Retina (tissue), 1 donor: Measurements from ENCODE around the gene CCT2.

Experiments
- DNase-seq: peaks from one replicate; pipeline ENCODE4 v3.0.0-alpha.2; 2016

Gene CCT2

GRCh38 chr12:69645031-69645430 is 59.8 kb downstream of the CCT2 start:
- no peak for DNase-seq

GRCh38 chr12:69647178-69647577 is 61.9 kb downstream of the CCT2 start:
- no peak for DNase-seq

GRCh38 chr12:69648476-69648875 is 63.2 kb downstream of the CCT2 start:
- DNase-seq = no peak

- DNase-seq = no peak
Observed at GRCh38 chr12:69649529-69649928, 64.3 kb downstream of the CCT2 start.
